ENCODE results near the gene CD40LG.

DNA sequence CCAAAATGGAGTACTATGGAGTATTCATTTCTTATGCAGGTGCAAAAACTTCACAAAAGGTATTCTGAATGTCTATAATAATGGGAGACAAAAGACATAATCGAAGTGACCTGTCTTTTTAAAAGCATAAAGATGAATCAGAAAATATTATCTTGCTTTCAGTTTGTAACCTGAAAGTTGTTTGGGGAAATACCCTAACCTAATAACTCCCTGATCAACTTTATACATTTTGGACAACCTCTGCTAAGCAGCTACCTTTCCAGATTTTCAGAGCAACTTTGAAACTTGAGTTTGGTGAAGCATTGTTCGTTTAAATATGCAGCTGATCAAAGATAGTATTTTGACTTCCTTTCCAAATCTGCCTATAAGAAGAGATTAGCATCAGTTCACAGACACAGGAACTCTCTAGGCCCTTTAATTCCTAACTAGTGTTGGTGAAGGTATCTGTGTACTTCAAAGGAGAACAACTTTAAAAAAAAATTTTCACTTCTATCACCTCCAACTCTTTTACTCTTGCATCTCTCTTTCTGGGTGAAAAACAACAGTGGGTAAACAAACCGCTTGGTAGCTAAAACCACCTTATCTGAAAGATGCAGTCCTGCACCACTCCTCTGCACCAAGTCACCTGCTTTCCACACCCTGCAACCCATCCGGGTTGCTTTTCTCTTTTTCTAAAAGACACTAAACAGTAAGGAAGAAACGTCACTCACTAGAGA, 26.5 kb downstream of the CD40LG start:
- TF ChIP-seq, protein P1, sequence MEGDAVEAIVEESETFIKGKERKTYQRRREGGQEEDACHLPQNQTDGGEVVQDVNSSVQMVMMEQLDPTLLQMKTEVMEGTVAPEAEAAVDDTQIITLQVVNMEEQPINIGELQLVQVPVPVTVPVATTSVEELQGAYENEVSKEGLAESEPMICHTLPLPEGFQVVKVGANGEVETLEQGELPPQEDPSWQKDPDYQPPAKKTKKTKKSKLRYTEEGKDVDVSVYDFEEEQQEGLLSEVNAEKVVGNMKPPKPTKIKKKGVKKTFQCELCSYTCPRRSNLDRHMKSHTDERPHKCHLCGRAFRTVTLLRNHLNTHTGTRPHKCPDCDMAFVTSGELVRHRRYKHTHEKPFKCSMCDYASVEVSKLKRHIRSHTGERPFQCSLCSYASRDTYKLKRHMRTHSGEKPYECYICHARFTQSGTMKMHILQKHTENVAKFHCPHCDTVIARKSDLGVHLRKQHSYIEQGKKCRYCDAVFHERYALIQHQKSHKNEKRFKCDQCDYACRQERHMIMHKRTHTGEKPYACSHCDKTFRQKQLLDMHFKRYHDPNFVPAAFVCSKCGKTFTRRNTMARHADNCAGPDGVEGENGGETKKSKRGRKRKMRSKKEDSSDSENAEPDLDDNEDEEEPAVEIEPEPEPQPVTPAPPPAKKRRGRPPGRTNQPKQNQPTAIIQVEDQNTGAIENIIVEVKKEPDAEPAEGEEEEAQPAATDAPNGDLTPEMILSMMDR (IDR thresholded peaks at IDR 0.05), result no peak
- no peak for TF ChIP-seq EZH2 (IDR thresholded peaks at IDR 0.05; ENCODE audit: borderline replicate concordance, insufficient read depth, low read depth, low read length, poor library complexity, severe bottlenecking)
